SK-N-SH (cell line): ENCODE measurements around the gene ANKRD10. TPM values are rescaled to one million over a fixed set of nuclear protein-coding genes. Genes with fewer than 3 reads are reported as not detected.

ENCODE experiments used
- CTCF ChIA-PET: fragments of 300-600, 350-600 bp; formaldehyde crosslinking; extraction: SDS; loops from one replicate; lab custom pipeline; 2021; lab: Yijun Ruan, JAX
- POLR2A ChIA-PET: fragments of 350-600 bp; sonication (Branson Sonifier 250); formaldehyde crosslinking; extraction: SDS; loops from one replicate; lab custom pipeline; 2020; ENCODE audit warnings: antibody characterized with exemption, inconsistent platforms; lab: Yijun Ruan, JAX
- DNase-seq: peaks from one replicate; pipeline ENCODE4 v3.0.0; 2012
- H2AFZ ChIP-seq: fragments of 200-600 bp; sonication (generic); 2 replicates; pipeline ENCODE4 v1.8.1; 2016; ENCODE audit warnings: antibody characterized with exemption, mild to moderate bottlenecking, low read depth
- H3F3A ChIP-seq: fragments of 200-600 bp; sonication (generic); replicated peaks from 2 replicates; pipeline ENCODE3; 2016; ENCODE audit warnings: antibody characterized with exemption, mild to moderate bottlenecking; ENCODE audit not compliant: insufficient read depth
- H3K27ac ChIP-seq, 2 experiments: fragments of 200-500 bp in 1 of 2; fragments of 200-600 bp in 1 of 2; sonication (Bioruptor generic) in 1 of 2; sonication (generic), shearing (Covaris generic) in 1 of 2; 2 replicates each; pipeline versions ENCODE4 v1.5.1 to v1.6.1; 2014 to 2016; ENCODE audit warnings: low read depth in 2 of 2, inconsistent platforms in 1 of 2, low read length in 1 of 2, mild to moderate bottlenecking in 1 of 2, mixed read lengths in 1 of 2
- H3K27me3 ChIP-seq: fragments of 200-600 bp; sonication (generic), shearing (Covaris generic); 2 replicates; pipeline ENCODE4 v1.6.1; 2016; ENCODE audit warnings: mixed run types; ENCODE audit not compliant: insufficient read depth
- H3K36me3 ChIP-seq, 2 experiments: fragments of 200-500 bp in 1 of 2; fragments of 200-600 bp in 1 of 2; sonication (Bioruptor generic) in 1 of 2; sonication (generic) in 1 of 2; replicated peaks in 1 of 2; 2 replicates each; pipeline versions ENCODE3 to v1.5.1; 2014 to 2016; ENCODE audit warnings: low read length in 1 of 2, mild to moderate bottlenecking in 1 of 2; ENCODE audit not compliant: insufficient read depth in 2 of 2, control insufficient read depth in 1 of 2
- H3K4me1 ChIP-seq, 2 experiments: fragments of 200-500 bp in 1 of 2; fragments of 200-600 bp in 1 of 2; sonication (Bioruptor generic) in 1 of 2; sonication (generic), shearing (Covaris generic) in 1 of 2; 2 replicates each; pipeline versions ENCODE4 v1.5.1 to v1.6.1; 2014 to 2016; ENCODE audit warnings: low read depth in 1 of 2, low read length in 1 of 2, mixed run types in 1 of 2; ENCODE audit not compliant: insufficient read depth in 2 of 2, control insufficient read depth in 1 of 2
- H3K4me2 ChIP-seq: fragments of 200-600 bp; sonication (generic), shearing (Covaris generic); 2 replicates; pipeline ENCODE4 v1.6.1; 2017; ENCODE audit warnings: mixed run types
- H3K4me3 ChIP-seq, 2 experiments: fragments of 200-500 bp in 1 of 2; fragments of 200-600 bp in 1 of 2; sonication (Bioruptor generic) in 1 of 2; sonication (generic), shearing (Covaris generic) in 1 of 2; 2 replicates each; pipeline versions ENCODE4 v1.5.1 to v1.8.1; 2014 to 2016; ENCODE audit warnings: low read depth in 2 of 2, inconsistent platforms in 1 of 2, low read length in 1 of 2, mild to moderate bottlenecking in 1 of 2, mixed read lengths in 1 of 2, moderate library complexity in 1 of 2
- H3K79me2 ChIP-seq: fragments of 200-600 bp; sonication (generic); 2 replicates; pipeline ENCODE4 v1.8.1; 2017; ENCODE audit warnings: mild to moderate bottlenecking; ENCODE audit not compliant: insufficient read depth
- H3K9ac ChIP-seq: fragments of 200-600 bp; sonication (generic); 2 replicates; pipeline ENCODE4 v1.6.1; 2017; ENCODE audit warnings: mixed run types
- H3K9me2 ChIP-seq: fragments of 200-600 bp; sonication (generic); 2 replicates; pipeline ENCODE4 v1.6.1; 2017; ENCODE audit warnings: mixed run types
- H3K9me3 ChIP-seq: fragments of 200-600 bp; sonication (generic); 2 replicates; pipeline ENCODE4 v1.6.1; 2017; ENCODE audit warnings: mixed run types, mild to moderate bottlenecking, moderate library complexity
- H4K20me1 ChIP-seq: fragments of 200-600 bp; sonication (generic); 2 replicates; pipeline ENCODE4 v1.6.1; 2017; ENCODE audit warnings: mild to moderate bottlenecking, mixed run types; ENCODE audit not compliant: insufficient read depth
- EP300 ChIP-seq, 2 experiments: IDR thresholded peaks; 2 replicates each; pipeline versions ENCODE4 v1.4.0 to v1.6.1; 2012; ENCODE audit warnings: borderline replicate concordance in 1 of 2, low read depth in 1 of 2, low read length in 1 of 2
- EZH2phosphoT487 ChIP-seq: fragments of 200-600 bp; sonication (generic); IDR thresholded peaks from 2 replicates; pipeline ENCODE4 v1.6.1; 2017; ENCODE audit warnings: low read depth, mixed run types, mild to moderate bottlenecking, antibody characterized with exemption, moderate library complexity, borderline replicate concordance
- FOXM1 ChIP-seq: IDR thresholded peaks from 2 replicates; pipeline ENCODE4 v1.4.0; 2012; ENCODE audit warnings: low read depth, mild to moderate bottlenecking
- GABPA ChIP-seq: IDR thresholded peaks from 2 replicates; pipeline ENCODE4 v1.4.0; 2012; ENCODE audit warnings: low read depth, mild to moderate bottlenecking
- NFIC ChIP-seq: IDR thresholded peaks from 2 replicates; pipeline ENCODE4 v1.4.0; 2012; ENCODE audit warnings: borderline replicate concordance
- PBX3 ChIP-seq: IDR thresholded peaks from 2 replicates; pipeline ENCODE4; 2012
- POLR2AphosphoS5 ChIP-seq: IDR thresholded peaks from 2 replicates; pipeline ENCODE4 v1.6.1; 2012; ENCODE audit warnings: low read depth, low read length
- RAD21 ChIP-seq: IDR thresholded peaks from 2 replicates; pipeline ENCODE4 v1.6.1; 2012; ENCODE audit warnings: mild to moderate bottlenecking, low read length
- RFX5 ChIP-seq: IDR thresholded peaks from 2 replicates; pipeline ENCODE4 v1.6.1; 2012; ENCODE audit warnings: mild to moderate bottlenecking, improper control_type of control experiment, low read length
- RXRA ChIP-seq: IDR thresholded peaks from 2 replicates; pipeline ENCODE4 v1.4.0; 2012; ENCODE audit warnings: low read depth, mild to moderate bottlenecking, borderline replicate concordance
- TCF12 ChIP-seq: IDR thresholded peaks from 2 replicates; pipeline ENCODE4 v1.4.0; 2012
- YY1 ChIP-seq: IDR thresholded peaks from 2 replicates; pipeline ENCODE4 v1.4.0; 2012; ENCODE audit warnings: low read depth, mild to moderate bottlenecking
- WGBS: methylation state at CpG from one replicate; pipeline ENCODE4 v1.1.6; 2017; ENCODE audit warnings: low lambda C conversion rate; 5-methylcytosine and 5-hydroxymethylcytosine counted together
- polyA plus RNA-seq, 3 experiments: library from polyadenylated mRNA; depleted of rRNA; stranded (reverse); fragments of >200 nt; gene quantifications; 2 replicates each; pipeline ENCODE4 v1.2.3, GENCODE V29; 2012
- TF ChIP-seq, protein P1 (sequence below): fragments of 150-350 bp; IDR thresholded peaks from 2 replicates; pipeline ENCODE4 v1.6.1; 2016; ENCODE audit warnings: mild to moderate bottlenecking, low read depth, low read length
- TF ChIP-seq, protein P2 (sequence below): fragments of 200-600 bp; sonication (generic); IDR thresholded peaks from 2 replicates; pipeline ENCODE4 v1.6.1; 2017; ENCODE audit warnings: antibody characterized with exemption, mild to moderate bottlenecking, moderate library complexity
- TF ChIP-seq, protein P3 (sequence below): IDR thresholded peaks from 2 replicates; pipeline ENCODE4 v1.4.0; 2012; ENCODE audit warnings: low read depth, borderline replicate concordance

Gene ANKRD10
- polyA plus RNA-seq, 1 of the 3 experiments (the other 2 are of a cell fraction), result 53.2 TPM

DNA sequence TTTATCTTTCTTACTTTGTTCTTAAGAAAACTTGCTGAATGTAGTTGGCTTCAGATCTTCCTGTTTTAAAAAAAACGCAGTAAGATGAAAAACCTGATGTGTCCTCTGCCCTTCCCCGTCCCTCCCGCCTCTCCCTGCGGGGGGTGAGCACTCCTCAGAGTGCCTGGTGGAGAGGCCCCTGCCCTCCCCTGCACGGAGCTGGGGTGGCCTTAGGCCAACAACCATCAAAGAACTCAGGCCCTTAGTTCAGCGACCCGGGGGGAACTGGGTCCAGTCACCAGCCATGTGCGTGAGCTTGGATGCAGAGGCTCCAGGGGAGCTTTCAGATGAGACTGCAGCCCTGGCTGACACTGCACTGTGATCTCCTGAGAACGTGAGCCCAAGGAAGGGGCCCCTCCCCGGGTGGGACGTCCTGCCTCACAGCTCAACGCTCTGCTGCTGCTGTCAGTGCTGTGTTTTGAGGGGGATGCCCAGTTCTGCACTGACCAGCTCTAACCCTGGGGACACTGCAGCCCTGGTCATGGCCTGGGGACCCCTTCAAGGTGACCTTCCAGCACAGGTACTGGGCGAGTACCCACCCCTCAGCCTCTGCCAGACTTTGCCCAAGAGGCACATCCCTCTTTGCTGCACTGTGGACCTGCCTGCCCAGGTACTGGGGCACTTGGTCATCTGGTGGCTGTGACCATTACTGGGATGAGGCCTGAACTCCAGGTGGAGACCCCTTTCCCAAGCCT lies 42.7 kb downstream of the ANKRD10 start:
- peak overlapping the region in 1 of 2 experiments; percentile 92; a peak in 1 of 4 replicates for H3K27ac ChIP-seq
- DNase-seq, result no peak
- no peaks in the 10 kb centered on the region for H3K79me2 ChIP-seq
- 79% methylated on average over 7 of the region's 13 CpGs for WGBS
- H3K36me3 ChIP-seq, result no peaks in the 10 kb centered on the region
- no peak overlapping the region for H3K4me2 ChIP-seq
- H3K9me2 ChIP-seq, result no peaks in the 10 kb centered on the region
- H3K4me3 ChIP-seq, result no peak overlapping the region
- H3F3A ChIP-seq, result no peaks in the 10 kb centered on the region
- no peaks in the 10 kb centered on the region for H3K27me3 ChIP-seq
- no peaks in the 10 kb centered on the region for H4K20me1 ChIP-seq
- ChIA-PET CTCF (interaction anchor here (0.8 to 1.3 kb wide), 3 partner anchors 15 to 21 kb away, joined by 3 read pairs; no protein-coding TSS in a partner anchor), POLR2A (no interaction called here)
- H3K4me1 ChIP-seq, result peaks cover 14 to 20% of the 10 kb centered on the region in 2 experiments; a peak in 3 of 4 replicates
- TF ChIP-seq PBX3 (no peak), FOXM1 (no peak), YY1 (no peak)
- TF ChIP-seq, protein P1, sequence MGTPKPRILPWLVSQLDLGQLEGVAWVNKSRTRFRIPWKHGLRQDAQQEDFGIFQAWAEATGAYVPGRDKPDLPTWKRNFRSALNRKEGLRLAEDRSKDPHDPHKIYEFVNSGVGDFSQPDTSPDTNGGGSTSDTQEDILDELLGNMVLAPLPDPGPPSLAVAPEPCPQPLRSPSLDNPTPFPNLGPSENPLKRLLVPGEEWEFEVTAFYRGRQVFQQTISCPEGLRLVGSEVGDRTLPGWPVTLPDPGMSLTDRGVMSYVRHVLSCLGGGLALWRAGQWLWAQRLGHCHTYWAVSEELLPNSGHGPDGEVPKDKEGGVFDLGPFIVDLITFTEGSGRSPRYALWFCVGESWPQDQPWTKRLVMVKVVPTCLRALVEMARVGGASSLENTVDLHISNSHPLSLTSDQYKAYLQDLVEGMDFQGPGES, result no peak
- TF ChIP-seq, protein P2, sequence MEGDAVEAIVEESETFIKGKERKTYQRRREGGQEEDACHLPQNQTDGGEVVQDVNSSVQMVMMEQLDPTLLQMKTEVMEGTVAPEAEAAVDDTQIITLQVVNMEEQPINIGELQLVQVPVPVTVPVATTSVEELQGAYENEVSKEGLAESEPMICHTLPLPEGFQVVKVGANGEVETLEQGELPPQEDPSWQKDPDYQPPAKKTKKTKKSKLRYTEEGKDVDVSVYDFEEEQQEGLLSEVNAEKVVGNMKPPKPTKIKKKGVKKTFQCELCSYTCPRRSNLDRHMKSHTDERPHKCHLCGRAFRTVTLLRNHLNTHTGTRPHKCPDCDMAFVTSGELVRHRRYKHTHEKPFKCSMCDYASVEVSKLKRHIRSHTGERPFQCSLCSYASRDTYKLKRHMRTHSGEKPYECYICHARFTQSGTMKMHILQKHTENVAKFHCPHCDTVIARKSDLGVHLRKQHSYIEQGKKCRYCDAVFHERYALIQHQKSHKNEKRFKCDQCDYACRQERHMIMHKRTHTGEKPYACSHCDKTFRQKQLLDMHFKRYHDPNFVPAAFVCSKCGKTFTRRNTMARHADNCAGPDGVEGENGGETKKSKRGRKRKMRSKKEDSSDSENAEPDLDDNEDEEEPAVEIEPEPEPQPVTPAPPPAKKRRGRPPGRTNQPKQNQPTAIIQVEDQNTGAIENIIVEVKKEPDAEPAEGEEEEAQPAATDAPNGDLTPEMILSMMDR, result no peak
- no peak overlapping the region for H3K9ac ChIP-seq
- peak overlapping the region; percentile 61; the same call in 1 of the 2 replicates for H2AFZ ChIP-seq
- no peaks in the 10 kb centered on the region for H3K9me3 ChIP-seq

DNA sequence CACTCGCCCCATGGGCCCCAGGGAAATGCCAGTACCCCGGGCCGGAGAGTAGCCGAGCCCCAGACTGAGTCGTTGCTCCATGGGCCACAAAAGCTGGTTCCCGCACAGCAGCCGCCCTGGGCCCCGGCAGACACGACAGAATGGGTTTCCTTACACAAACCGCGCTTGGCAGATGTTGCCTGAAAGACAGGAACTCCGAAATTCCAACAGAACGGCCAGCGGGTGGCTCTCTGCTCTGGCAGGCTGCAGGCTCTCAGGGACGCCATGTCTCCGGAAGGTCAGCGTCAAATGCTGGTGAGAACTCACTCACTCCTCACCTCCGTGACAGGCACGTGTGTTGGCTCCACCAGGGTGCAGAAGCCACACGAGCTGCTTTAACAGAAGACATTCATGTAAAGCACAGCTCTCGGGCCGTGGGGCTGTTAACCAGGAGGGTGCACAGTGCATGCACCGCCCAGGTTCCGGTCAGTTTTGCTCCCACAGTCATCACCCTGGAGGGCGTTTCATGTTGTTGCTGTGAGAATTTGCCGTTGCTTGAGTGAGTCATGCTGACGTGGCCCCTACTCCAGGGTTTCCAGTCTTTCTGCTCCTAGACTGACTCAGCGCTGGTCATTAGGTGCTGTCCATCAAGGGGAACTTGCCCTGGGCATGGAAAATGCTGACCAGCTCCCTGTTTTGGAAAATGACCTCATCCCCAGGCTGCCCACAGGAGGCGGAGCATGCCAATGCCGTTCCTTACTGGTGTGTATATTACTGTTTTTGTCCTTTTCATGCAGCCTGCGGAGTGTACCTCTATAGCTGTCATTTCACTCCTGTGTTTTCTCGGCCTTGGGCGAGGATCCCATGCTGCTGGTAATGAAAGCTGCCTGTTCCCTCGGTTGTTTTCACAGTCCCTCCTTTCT lies 44.8 kb downstream of the ANKRD10 start:
- Histone ChIP-seq H3K4me3 (peak overlapping the region; percentile 2 to 36; a peak in 3 of 4 replicates), H3K79me2 (no peaks in the 10 kb centered on the region), H3K9me3 (no peaks in the 10 kb centered on the region), H3K27me3 (no peaks in the 10 kb centered on the region), H3K9ac (peak overlapping the region; percentile 66), H3K4me2 (peak overlapping the region; percentile 78), H3K27ac (peak overlapping the region in 1 of 2 experiments; percentile 92; a peak in 2 of 4 replicates), H4K20me1 (no peaks in the 10 kb centered on the region), H2AFZ (peak overlapping the region; percentile 83; the same call in 1 of the 2 replicates), H3K36me3 (no peaks in the 10 kb centered on the region), H3F3A (no peaks in the 10 kb centered on the region), H3K9me2 (no peaks in the 10 kb centered on the region), H3K4me1 (peaks cover 12 to 18% of the 10 kb centered on the region in 2 experiments; a peak in 3 of 4 replicates)
- peak; percentile 58 for DNase-seq
- 33% methylated on average over 13 of the region's 34 CpGs for WGBS
- ChIA-PET POLR2A (no interaction called here), CTCF (interaction anchor here (0.7 to 1.0 kb wide), 2 partner anchors 27 to 354 kb away, joined by 3 read pairs; no protein-coding TSS in a partner anchor)
- no peak for TF ChIP-seq YY1
- no peak for TF ChIP-seq RAD21
- no peak; the same call in 1 of the 2 replicates for TF ChIP-seq POLR2AphosphoS5
- no peak for TF ChIP-seq GABPA
- TF ChIP-seq RXRA, result peak; percentile 64; the same call in 1 of the 2 replicates
- TF ChIP-seq EP300 (IDR thresholded peaks at IDR 0.05; ENCODE audit: borderline replicate concordance in 1 of 2, low read depth in 1 of 2, low read length in 1 of 2), result peak in 1 of 2 experiments; percentile 84; a peak in 2 of 4 replicates
- TF ChIP-seq, protein P3, sequence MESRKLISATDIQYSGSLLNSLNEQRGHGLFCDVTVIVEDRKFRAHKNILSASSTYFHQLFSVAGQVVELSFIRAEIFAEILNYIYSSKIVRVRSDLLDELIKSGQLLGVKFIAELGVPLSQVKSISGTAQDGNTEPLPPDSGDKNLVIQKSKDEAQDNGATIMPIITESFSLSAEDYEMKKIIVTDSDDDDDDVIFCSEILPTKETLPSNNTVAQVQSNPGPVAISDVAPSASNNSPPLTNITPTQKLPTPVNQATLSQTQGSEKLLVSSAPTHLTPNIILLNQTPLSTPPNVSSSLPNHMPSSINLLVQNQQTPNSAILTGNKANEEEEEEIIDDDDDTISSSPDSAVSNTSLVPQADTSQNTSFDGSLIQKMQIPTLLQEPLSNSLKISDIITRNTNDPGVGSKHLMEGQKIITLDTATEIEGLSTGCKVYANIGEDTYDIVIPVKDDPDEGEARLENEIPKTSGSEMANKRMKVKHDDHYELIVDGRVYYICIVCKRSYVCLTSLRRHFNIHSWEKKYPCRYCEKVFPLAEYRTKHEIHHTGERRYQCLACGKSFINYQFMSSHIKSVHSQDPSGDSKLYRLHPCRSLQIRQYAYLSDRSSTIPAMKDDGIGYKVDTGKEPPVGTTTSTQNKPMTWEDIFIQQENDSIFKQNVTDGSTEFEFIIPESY, result peak; percentile 75; the same call in 1 of the 2 replicates
- TF ChIP-seq NFIC, result 0 out of 2 replicates have a peak, but pooled peaks have one; percentile 9
- TF ChIP-seq EZH2phosphoT487, result no peak
- no peak for TF ChIP-seq RFX5
- peak; percentile 99 for TF ChIP-seq PBX3
- TF ChIP-seq TCF12, result peak; percentile 69; the same call in 1 of the 2 replicates
